Cardiac fibroblast (primary cell): Measurements from ENCODE around the gene HPSE2.
"Not testable (repeated sequence)": the region's sequence is repeated elsewhere in the genome, so short reads cannot be mapped to it uniquely, and the experiment has no call there.

ENCODE experiments used
- DNase-seq, 2 donors: peaks; one replicate each; pipeline versions ENCODE4 v3.0.0 to v3.0.0-alpha.2; 2010; ENCODE audit warnings: low read depth in 2 of 2
- H3K4me3 ChIP-seq, 2 donors: replicated peaks in 1 of 2; 1 replicate in 1 of 2; 2 replicates in 1 of 2; pipeline ENCODE4 v1.5.1; 2011; ENCODE audit warnings: low read depth in 2 of 2, low read length in 2 of 2, mild to moderate bottlenecking in 2 of 2, moderate library complexity in 1 of 2
- TF ChIP-seq, protein P1 (sequence below): IDR thresholded peaks from one replicate; pipeline ENCODE4 v1.5.1; 2011; ENCODE audit warnings: low read depth, mild to moderate bottlenecking, low read length, inconsistent platforms

The HPSE2 gene

GRCh38 chr10:99235658-99236626 lies at the start of gene HPSE2:
Gene HPSE2 (minus strand): TSS chr10:99235852.
- H3K4me3 ChIP-seq = no peak within 1 kb of the TSS
- TF ChIP-seq, protein P1, sequence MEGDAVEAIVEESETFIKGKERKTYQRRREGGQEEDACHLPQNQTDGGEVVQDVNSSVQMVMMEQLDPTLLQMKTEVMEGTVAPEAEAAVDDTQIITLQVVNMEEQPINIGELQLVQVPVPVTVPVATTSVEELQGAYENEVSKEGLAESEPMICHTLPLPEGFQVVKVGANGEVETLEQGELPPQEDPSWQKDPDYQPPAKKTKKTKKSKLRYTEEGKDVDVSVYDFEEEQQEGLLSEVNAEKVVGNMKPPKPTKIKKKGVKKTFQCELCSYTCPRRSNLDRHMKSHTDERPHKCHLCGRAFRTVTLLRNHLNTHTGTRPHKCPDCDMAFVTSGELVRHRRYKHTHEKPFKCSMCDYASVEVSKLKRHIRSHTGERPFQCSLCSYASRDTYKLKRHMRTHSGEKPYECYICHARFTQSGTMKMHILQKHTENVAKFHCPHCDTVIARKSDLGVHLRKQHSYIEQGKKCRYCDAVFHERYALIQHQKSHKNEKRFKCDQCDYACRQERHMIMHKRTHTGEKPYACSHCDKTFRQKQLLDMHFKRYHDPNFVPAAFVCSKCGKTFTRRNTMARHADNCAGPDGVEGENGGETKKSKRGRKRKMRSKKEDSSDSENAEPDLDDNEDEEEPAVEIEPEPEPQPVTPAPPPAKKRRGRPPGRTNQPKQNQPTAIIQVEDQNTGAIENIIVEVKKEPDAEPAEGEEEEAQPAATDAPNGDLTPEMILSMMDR = no peak
- peak in 1 of 2 donors; percentile 4 for DNase-seq

DNA sequence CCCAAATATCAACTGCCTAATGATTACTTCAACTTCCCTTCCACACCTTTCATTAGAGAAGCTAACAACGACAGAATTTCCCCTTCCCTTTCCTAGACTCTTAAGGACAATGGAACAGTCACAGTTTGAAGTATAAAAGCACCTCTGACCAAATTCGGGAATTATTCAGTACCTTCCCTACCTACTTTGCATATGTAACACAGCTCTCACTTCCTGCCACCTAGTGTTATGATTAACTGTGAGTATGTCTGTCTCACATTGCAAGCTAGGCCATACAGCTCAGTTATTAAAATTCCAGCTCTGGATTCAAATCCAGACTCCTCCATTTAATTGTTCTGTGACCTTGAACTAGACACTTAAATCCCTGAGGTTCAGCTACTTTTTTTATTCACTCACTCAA lies 44.8 kb upstream of the HPSE2 start:
- TF ChIP-seq, protein P1 = no peak
- H3K4me3 ChIP-seq = no peak overlapping the region
- DNase-seq = no peak

GRCh38 chr10:99279626-99280111 lies 44.0 kb upstream of the HPSE2 start:
- H3K4me3 ChIP-seq = no peak overlapping the region
- TF ChIP-seq, protein P1 = no peak
- DNase-seq = peak in 1 of 2 donors; percentile 47

- TF ChIP-seq, protein P1 = peak; percentile 33
- peak; percentile 7 to 38 for DNase-seq
- H3K4me3 ChIP-seq = no peak overlapping the region
Observed at GRCh38 chr10:99276848-99277486, 41.3 kb upstream of the HPSE2 start.

DNA sequence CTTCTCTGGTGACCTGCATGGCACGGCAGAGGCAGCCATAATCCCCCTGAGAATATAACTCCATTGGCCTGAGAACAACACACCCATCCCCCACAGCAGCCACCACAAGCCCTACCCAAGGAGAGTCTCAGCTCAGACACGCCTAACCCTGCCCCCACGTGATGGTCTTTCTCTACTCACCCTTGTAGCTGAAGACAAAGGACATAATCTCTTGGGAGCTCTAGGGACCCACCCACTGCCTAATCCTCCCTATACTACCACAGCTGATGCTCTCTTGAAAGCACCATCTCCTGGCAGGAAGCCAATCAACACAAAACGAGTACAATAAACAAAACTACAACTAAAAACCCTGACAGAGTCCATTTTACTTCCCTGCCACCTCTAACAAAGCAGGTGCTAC lies 30.7 kb upstream of the HPSE2 start:
- TF ChIP-seq, protein P1 = no peak
- DNase-seq = no peak

DNA sequence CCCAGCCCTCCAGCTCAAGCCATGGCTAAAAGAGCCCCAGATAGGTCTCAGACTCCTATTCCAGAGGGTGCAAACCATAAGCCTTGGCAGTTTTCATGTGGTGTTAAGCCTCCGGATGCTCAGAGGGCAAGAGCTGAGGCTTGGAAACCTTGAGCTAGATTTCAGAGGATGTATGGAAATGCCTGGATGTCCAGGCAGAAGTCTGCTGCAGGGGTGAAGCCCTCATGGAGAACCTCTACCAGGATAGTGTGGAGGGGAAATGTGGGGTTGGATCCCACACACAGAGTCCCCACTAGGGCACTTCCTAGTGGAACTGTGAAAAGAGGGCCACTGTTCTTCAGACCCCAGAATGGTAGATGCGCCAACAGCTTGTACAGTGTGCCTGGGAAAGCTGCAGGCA lies 13.2 kb upstream of the HPSE2 start:
- TF ChIP-seq, protein P1 = no peak
- no peak for DNase-seq

More for the DNA sequence above, 30.7 kb upstream of the HPSE2 start:
- H3K4me3 ChIP-seq = no peak overlapping the region

DNA sequence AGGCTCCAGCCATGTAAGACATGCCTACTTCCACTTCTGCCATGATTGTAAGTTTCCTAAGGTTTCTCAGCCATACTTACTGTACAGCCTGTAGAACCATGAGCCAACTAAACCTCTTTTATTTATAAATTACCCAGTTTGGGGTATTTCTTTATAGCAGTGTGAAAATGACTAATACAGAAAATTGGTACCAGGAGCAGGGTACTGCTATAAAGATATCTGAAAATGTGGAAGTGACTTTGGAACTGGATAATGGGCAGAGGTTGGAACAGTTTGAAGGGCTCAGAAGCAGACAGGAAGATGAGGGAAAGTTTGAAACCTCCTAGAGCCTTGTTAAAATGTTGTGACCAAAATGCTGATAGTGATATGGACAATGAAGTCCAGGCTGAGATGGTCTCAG lies 12.2 kb upstream of the HPSE2 start:
- not testable (repeated sequence) for H3K4me3 ChIP-seq, DNase-seq

More for the DNA sequence above, 13.2 kb upstream of the HPSE2 start:
- H3K4me3 ChIP-seq = no peak overlapping the region
